RWPE2 (cell line): ENCODE data around the gene CDKN2B-AS1.

Source experiments
- ATAC-seq: fragments of 200-7000 bp; cut with Tn5 transposase; 3 replicates; pipeline ENCODE4 v1.9.1; 2021; ENCODE audit warnings: low read depth
- DNase-seq: peaks from one replicate; pipeline ENCODE4 v3.0.0-alpha.2; 2020; ENCODE audit warnings: low spot score
- H3K27ac ChIP-seq: fragments of 450-650 bp; 2 replicates; pipeline ENCODE4 v1.5.1; 2017; ENCODE audit warnings: mild to moderate bottlenecking; ENCODE audit not compliant: poor library complexity, severe bottlenecking
- H3K27me3 ChIP-seq: fragments of 250-450 bp; sonication (Bioruptor Pico); 2 replicates; pipeline ENCODE4 v1.5.1; 2021; ENCODE audit warnings: mild to moderate bottlenecking, moderate library complexity; ENCODE audit not compliant: insufficient read depth, poor library complexity, severe bottlenecking
- H3K36me3 ChIP-seq: fragments of 250-450 bp; sonication (Bioruptor Pico); 2 replicates; pipeline ENCODE4 v1.5.1; 2020; ENCODE audit warnings: low read depth, mild to moderate bottlenecking, moderate library complexity
- H3K4me1 ChIP-seq: fragments of 250-450 bp; sonication (Bioruptor Pico); 2 replicates; pipeline ENCODE4 v1.5.1; 2021; ENCODE audit warnings: mild to moderate bottlenecking, moderate library complexity; ENCODE audit not compliant: insufficient read depth, poor library complexity, severe bottlenecking
- H3K4me3 ChIP-seq: fragments of 250-450 bp; sonication (Bioruptor Pico); 2 replicates; pipeline ENCODE4 v1.5.1; 2021; ENCODE audit warnings: mild to moderate bottlenecking, moderate library complexity; ENCODE audit not compliant: severe bottlenecking
- H3K9me3 ChIP-seq: fragments of 250-450 bp; sonication (Bioruptor Pico); 2 replicates; pipeline ENCODE4 v1.5.1; 2021; ENCODE audit warnings: mild to moderate bottlenecking, moderate library complexity; ENCODE audit not compliant: severe bottlenecking
- TF ChIP-seq, protein P1 (sequence below): fragments of 450-650 bp; IDR thresholded peaks from one replicate; pipeline ENCODE4 v1.5.1; 2017; ENCODE audit warnings: mild to moderate bottlenecking, moderate library complexity; ENCODE audit not compliant: poor library complexity, severe bottlenecking

The CDKN2B-AS1 gene

DNA sequence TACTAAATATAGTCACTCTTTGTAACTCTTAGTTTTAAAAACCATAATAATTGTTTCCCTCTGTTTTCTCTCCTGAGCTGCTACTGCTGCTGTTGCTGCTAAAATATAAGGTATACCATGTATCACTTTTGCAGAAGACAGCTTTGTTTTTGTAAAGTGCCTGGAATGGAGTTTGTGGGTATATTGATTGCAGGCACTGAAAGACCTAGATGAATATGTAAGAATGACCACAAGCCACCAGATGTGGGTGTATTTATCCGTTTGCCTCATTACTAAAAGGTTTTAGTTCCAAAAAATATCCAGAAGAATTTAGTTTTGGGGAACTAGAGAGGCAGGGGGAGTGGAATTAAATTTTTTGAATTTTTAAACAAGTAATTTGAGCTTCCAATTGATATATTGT is 165.6 kb downstream of the CDKN2B-AS1 start:
- no peaks in the 10 kb centered on the region for H3K36me3 ChIP-seq
- TF ChIP-seq, protein P1, sequence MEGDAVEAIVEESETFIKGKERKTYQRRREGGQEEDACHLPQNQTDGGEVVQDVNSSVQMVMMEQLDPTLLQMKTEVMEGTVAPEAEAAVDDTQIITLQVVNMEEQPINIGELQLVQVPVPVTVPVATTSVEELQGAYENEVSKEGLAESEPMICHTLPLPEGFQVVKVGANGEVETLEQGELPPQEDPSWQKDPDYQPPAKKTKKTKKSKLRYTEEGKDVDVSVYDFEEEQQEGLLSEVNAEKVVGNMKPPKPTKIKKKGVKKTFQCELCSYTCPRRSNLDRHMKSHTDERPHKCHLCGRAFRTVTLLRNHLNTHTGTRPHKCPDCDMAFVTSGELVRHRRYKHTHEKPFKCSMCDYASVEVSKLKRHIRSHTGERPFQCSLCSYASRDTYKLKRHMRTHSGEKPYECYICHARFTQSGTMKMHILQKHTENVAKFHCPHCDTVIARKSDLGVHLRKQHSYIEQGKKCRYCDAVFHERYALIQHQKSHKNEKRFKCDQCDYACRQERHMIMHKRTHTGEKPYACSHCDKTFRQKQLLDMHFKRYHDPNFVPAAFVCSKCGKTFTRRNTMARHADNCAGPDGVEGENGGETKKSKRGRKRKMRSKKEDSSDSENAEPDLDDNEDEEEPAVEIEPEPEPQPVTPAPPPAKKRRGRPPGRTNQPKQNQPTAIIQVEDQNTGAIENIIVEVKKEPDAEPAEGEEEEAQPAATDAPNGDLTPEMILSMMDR: no peak
- no peak overlapping the region for H3K4me3 ChIP-seq
- H3K4me1 ChIP-seq: peaks cover 46% of the 10 kb centered on the region
- H3K27ac ChIP-seq: peak overlapping the region; percentile 92
- ATAC-seq: no peak
- no peak for DNase-seq
- H3K27me3 ChIP-seq: no peaks in the 10 kb centered on the region
- no peaks in the 10 kb centered on the region for H3K9me3 ChIP-seq

GRCh38 chr9:22165144-22165543 is 170.6 kb downstream of the CDKN2B-AS1 start:
- no peak for DNase-seq
- TF ChIP-seq, protein P1: no peak
- peak overlapping the region; percentile 35 for H3K27ac ChIP-seq
- H3K27me3 ChIP-seq: no peaks in the 10 kb centered on the region
- H3K9me3 ChIP-seq: no peaks in the 10 kb centered on the region
- peaks cover 38% of the 10 kb centered on the region for H3K4me1 ChIP-seq
- peak; percentile 44; the same call in 2 of the 3 replicates for ATAC-seq
- no peak overlapping the region for H3K4me3 ChIP-seq
- no peaks in the 10 kb centered on the region for H3K36me3 ChIP-seq

DNA sequence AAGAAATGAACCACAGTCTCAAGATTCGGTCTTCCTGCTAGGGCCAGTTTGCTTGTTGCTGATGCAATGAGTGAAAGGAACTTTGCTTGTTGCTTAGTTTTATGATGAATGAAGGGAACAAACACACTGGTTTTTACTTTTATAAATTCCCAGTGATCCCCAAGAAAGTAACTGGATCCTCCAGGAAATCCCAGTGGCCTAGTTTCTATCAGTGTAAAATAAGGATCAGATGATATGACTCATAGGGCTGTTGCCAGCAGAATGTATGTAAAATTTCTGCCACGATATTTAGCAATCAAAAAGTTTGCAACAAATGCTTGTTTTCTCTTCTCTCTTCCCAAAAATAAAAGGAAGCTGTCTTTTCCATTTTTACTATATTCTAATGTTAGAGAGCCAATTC is 174.7 kb downstream of the CDKN2B-AS1 start:
- DNase-seq (no peak), ATAC-seq (peak; percentile 66)
- TF ChIP-seq, protein P1: no peak
- Histone ChIP-seq H3K27ac (peak overlapping the region; percentile 89), H3K9me3 (no peaks in the 10 kb centered on the region), H3K27me3 (no peaks in the 10 kb centered on the region), H3K36me3 (no peaks in the 10 kb centered on the region), H3K4me3 (no peak overlapping the region), H3K4me1 (peaks cover 51% of the 10 kb centered on the region)

DNA sequence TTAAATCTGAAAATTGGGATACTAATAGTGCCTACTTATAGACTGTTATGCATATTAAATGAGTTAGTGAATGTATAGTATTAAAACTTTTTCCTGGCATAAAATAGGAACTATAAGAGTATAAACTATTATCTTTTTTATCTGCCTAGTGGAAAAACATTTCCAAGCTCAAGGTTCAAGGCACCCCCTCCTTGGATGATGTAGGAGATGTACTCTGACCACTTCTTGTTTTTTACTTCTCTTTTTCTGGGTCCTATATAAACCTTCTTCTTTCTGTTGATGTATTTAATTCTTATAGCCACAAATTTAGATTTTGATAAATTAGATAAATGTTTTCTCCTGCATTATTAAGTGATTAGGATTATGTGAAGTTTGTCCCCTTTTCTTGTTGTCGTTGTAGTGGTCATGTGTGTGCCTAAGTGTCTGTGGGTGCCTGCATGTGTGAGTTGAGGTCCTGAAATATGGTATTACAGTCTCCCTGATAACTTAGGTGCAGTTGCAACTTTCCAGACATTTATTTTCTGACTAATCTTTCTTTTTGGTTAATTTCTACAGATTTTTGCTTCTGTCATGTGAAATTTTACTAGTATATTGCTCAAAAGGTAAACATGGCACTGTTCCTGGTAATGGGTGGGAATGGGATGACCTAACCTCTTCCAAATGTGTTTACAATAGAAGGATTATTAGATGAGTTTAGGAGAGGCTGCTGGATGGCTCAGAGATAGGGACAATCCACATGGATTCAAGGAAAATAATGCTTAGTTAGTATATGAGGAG is 175.3 kb downstream of the CDKN2B-AS1 start:
- TF ChIP-seq, protein P1: no peak
- Histone ChIP-seq H3K4me1 (peaks cover 50% of the 10 kb centered on the region), H3K27ac (peak overlapping the region; percentile 89), H3K36me3 (no peaks in the 10 kb centered on the region), H3K4me3 (no peak overlapping the region), H3K27me3 (no peaks in the 10 kb centered on the region), H3K9me3 (no peaks in the 10 kb centered on the region)
- no peak for DNase-seq
- ATAC-seq: peak; percentile 89
